ENCODE data around the gene DUSP8.

GRCh38 chr11:1559111-1559951 lies 12.7 kb downstream of the DUSP8 start:
- no peak for TF ChIP-seq CTCF (IDR thresholded peaks at IDR 0.05 in 2 of 3, conservative IDR thresholded peaks at IDR 0.05 in 1 of 3; ENCODE audit: insufficient read depth in 2 of 3, low read depth in 1 of 3, low read length in 3 of 3)
- TF ChIP-seq GATAD2B (IDR thresholded peaks at IDR 0.05; ENCODE audit: borderline replicate concordance) = no peak
- TF ChIP-seq RCOR1 (IDR thresholded peaks at IDR 0.05; ENCODE audit: borderline replicate concordance in 1 of 2, low read depth in 2 of 2, low read length in 2 of 2) = no peak
- no peak for TF ChIP-seq DEAF1 (CRISPR knock-in tag; IDR thresholded peaks at IDR 0.05)
- TF ChIP-seq CUX1 (CRISPR knock-in tag; IDR thresholded peaks at IDR 0.05) = no peak
- no peak for TF ChIP-seq CBX5 (IDR thresholded peaks at IDR 0.05; ENCODE audit: borderline replicate concordance, low read depth)
- no peak for TF ChIP-seq FOXK1 (CRISPR knock-in tag; IDR thresholded peaks at IDR 0.05; ENCODE audit: borderline replicate concordance)
- TF ChIP-seq KDM1A (IDR thresholded peaks at IDR 0.05) = no peak
